IMR-90 (cell line): ENCODE measurements around the gene AIP. TPM values are rescaled to one million over a fixed set of nuclear protein-coding genes. Genes with fewer than 3 reads are reported as not detected.

ENCODE experiments used
- ATAC-seq: fragments of 200-7000 bp; cut with Tn5 transposase; 2 replicates; pipeline ENCODE4 v1.9.1; 2020; ENCODE audit warnings: low read depth, mild to moderate bottlenecking, moderate library complexity
- BruUV-seq: library from RNA; stranded (reverse); fragments of 400-500 nt; replicated peaks from 2 replicates; lab custom pipeline; 2021; lab: Mats Ljungman, UMichigan
- CTCF ChIA-PET: fragments of 300-600 bp; formaldehyde crosslinking; extraction: SDS; loops from one replicate; lab custom pipeline; 2021; ENCODE audit warnings: antibody characterized with exemption; lab: Yijun Ruan, JAX
- POLR2A ChIA-PET: fragments of 300-600 bp; sonication (Branson Sonifier 250); formaldehyde crosslinking; loops from one replicate; lab custom pipeline; 2022; ENCODE audit warnings: antibody characterized with exemption; ENCODE audit not compliant: unreplicated experiment; lab: Charles Lee
- DNase-seq: peaks from one replicate; pipeline ENCODE4 v3.0.0; 2013
- H2AFZ ChIP-seq: replicated peaks from 2 replicates; pipeline ENCODE3; 2013; ENCODE audit warnings: low read length, mild to moderate bottlenecking; ENCODE audit not compliant: poor library complexity
- H2AK5ac ChIP-seq: 2 replicates; pipeline ENCODE4 v1.6.1; 2013; ENCODE audit warnings: low read depth, low read length, inconsistent platforms
- H2AK9ac ChIP-seq: replicated peaks from 2 replicates; pipeline ENCODE3; 2013; ENCODE audit warnings: mild to moderate bottlenecking, low read depth, low read length, moderate library complexity; ENCODE audit not compliant: poor library complexity
- H2BK120ac ChIP-seq: 2 replicates; pipeline ENCODE4 v1.6.1; 2013; ENCODE audit warnings: low read depth, low read length, inconsistent platforms
- H2BK15ac ChIP-seq: 3 replicates; pipeline ENCODE4 v1.6.1; 2013; ENCODE audit warnings: low read depth, low read length, inconsistent platforms
- H2BK20ac ChIP-seq: 2 replicates; pipeline ENCODE4 v1.6.1; 2013; ENCODE audit warnings: low read depth, mild to moderate bottlenecking, inconsistent platforms, low read length, moderate library complexity
- H2BK5ac ChIP-seq: 2 replicates; pipeline ENCODE4 v1.6.1; 2013; ENCODE audit warnings: mild to moderate bottlenecking, low read depth, low read length, inconsistent platforms; ENCODE audit not compliant: poor library complexity, severe bottlenecking
- H3K14ac ChIP-seq: replicated peaks from 2 replicates; pipeline ENCODE4 v1.6.1; 2013; ENCODE audit warnings: low read depth, low read length, inconsistent platforms
- H3K18ac ChIP-seq: 2 replicates; pipeline ENCODE4 v1.6.1; 2013; ENCODE audit warnings: low read depth, low read length, control low read depth
- H3K23ac ChIP-seq: 2 replicates; pipeline ENCODE4 v1.6.1; 2013; ENCODE audit warnings: low read depth, low read length, inconsistent platforms
- H3K27ac ChIP-seq: 2 replicates; pipeline ENCODE4 v1.5.1; 2013; ENCODE audit warnings: mild to moderate bottlenecking, control low read depth, low read length; ENCODE audit not compliant: insufficient read depth
- H3K27me3 ChIP-seq: 2 replicates; pipeline ENCODE4 v1.6.1; 2013; ENCODE audit warnings: low read length; ENCODE audit not compliant: control insufficient read depth, insufficient read depth
- H3K36me3 ChIP-seq: 2 replicates; pipeline ENCODE4 v1.6.1; 2013; ENCODE audit warnings: low read length, mixed read lengths; ENCODE audit not compliant: control insufficient read depth, insufficient read depth
- H3K4ac ChIP-seq: 2 replicates; pipeline ENCODE4 v1.6.1; 2013; ENCODE audit warnings: low read depth, low read length, inconsistent platforms
- H3K4me1 ChIP-seq: 2 replicates; pipeline ENCODE4 v1.6.1; 2013; ENCODE audit warnings: low read length, mixed read lengths; ENCODE audit not compliant: control insufficient read depth, insufficient read depth
- H3K4me2 ChIP-seq: 2 replicates; pipeline ENCODE4 v1.6.1; 2013; ENCODE audit warnings: low read depth, mild to moderate bottlenecking, control low read depth, low read length, moderate library complexity
- H3K4me3 ChIP-seq: 2 replicates; pipeline ENCODE4 v1.5.1; 2013; ENCODE audit warnings: low read depth, mild to moderate bottlenecking, control low read depth, low read length, moderate library complexity; ENCODE audit not compliant: insufficient read depth
- H3K56ac ChIP-seq: 2 replicates; pipeline ENCODE4 v1.6.1; 2013; ENCODE audit warnings: low read length, inconsistent platforms; ENCODE audit not compliant: insufficient read depth; ENCODE audit errors: extremely low read depth
- H3K79me1 ChIP-seq, 2 experiments: 2 replicates each; pipeline ENCODE4 v1.6.1; 2013; ENCODE audit warnings: low read length in 2 of 2, inconsistent platforms in 1 of 2, low read depth in 1 of 2
- H3K9ac ChIP-seq: 2 replicates; pipeline ENCODE4 v1.6.1; 2013; ENCODE audit warnings: low read depth, low read length, control low read depth
- H3K9me1 ChIP-seq: 2 replicates; pipeline ENCODE4 v1.6.1; 2013; ENCODE audit warnings: low read length, inconsistent platforms; ENCODE audit not compliant: insufficient read depth
- H3K9me3 ChIP-seq: 2 replicates; pipeline ENCODE4 v1.6.1; 2013; ENCODE audit warnings: low read length; ENCODE audit not compliant: control insufficient read depth, insufficient read depth
- H4K20me1 ChIP-seq: 2 replicates; pipeline ENCODE4 v1.6.1; 2013; ENCODE audit warnings: low read length, inconsistent platforms; ENCODE audit not compliant: insufficient read depth
- H4K5ac ChIP-seq: 2 replicates; pipeline ENCODE4 v1.6.1; 2013; ENCODE audit warnings: mild to moderate bottlenecking, low read depth, low read length, control low read depth
- H4K8ac ChIP-seq, 2 experiments: 2 replicates each; pipeline ENCODE4 v1.6.1; 2013; ENCODE audit warnings: low read depth in 2 of 2, low read length in 2 of 2, control low read depth in 1 of 2, inconsistent platforms in 1 of 2
- H4K91ac ChIP-seq: 2 replicates; pipeline ENCODE4 v1.6.1; 2013; ENCODE audit warnings: low read depth, low read length, inconsistent platforms; ENCODE audit not compliant: insufficient read depth
- CHD1 ChIP-seq: IDR thresholded peaks from 2 replicates; pipeline ENCODE4 v1.6.1; 2012; ENCODE audit warnings: low read depth, low read length, improper control_type of control experiment
- CTCF ChIP-seq: conservative IDR thresholded peaks from 2 replicates; pipeline ENCODE4 v1.5.1; 2012; ENCODE audit warnings: mild to moderate bottlenecking, low read depth, low read length, improper control_type of control experiment
- MAFK ChIP-seq: IDR thresholded peaks from 2 replicates; pipeline ENCODE4 v1.6.1; 2012; ENCODE audit warnings: low read depth, low read length, improper control_type of control experiment
- MAZ ChIP-seq: IDR thresholded peaks from 2 replicates; pipeline ENCODE4 v1.6.1; 2012; ENCODE audit warnings: low read depth, mild to moderate bottlenecking, low read length, improper control_type of control experiment, moderate library complexity, borderline replicate concordance
- RCOR1 ChIP-seq: IDR thresholded peaks from 2 replicates; pipeline ENCODE4 v1.6.1; 2012; ENCODE audit warnings: mild to moderate bottlenecking, low read length, improper control_type of control experiment; ENCODE audit not compliant: insufficient replicate concordance
- RFX5 ChIP-seq: IDR thresholded peaks from 2 replicates; pipeline ENCODE4 v1.8.0; 2012; ENCODE audit warnings: low read depth, mild to moderate bottlenecking, low read length, moderate library complexity
- SMC3 ChIP-seq: fragments of 150-350 bp; IDR thresholded peaks from 2 replicates; pipeline ENCODE4 v1.6.1; 2016; ENCODE audit warnings: low read depth, mild to moderate bottlenecking, antibody characterized with exemption, low read length, moderate library complexity
- WGBS, 2 experiments: methylation state at CpG; one replicate each; pipeline versions ENCODE4 v1.1.5 to v1.1.7; 2013; ENCODE audit warnings: missing lambda C conversion rate in 2 of 2; ENCODE audit not compliant: insufficient read length in 1 of 2; ENCODE audit errors: extremely low coverage in 2 of 2; 5-methylcytosine and 5-hydroxymethylcytosine counted together
- dilution Hi-C: fragments of 300-500 bp; cut with HindIII; formaldehyde crosslinking; loops from one replicate; pipeline ENCODE4 v1.14.3; 2018; ENCODE audit warnings: low sequenced_read_pairs; ENCODE audit not compliant: unreplicated experiment
- in situ Hi-C: fragments of 300-500 bp; cut with MboI; formaldehyde crosslinking; loops from 3 replicates; pipeline ENCODE4 v1.14.3; 2019; ENCODE audit warnings: low sequenced_read_pairs, inconsistent platforms, mixed read lengths
- intact Hi-C: fragments of 100-400 bp; cut with micrococcal nuclease; formaldehyde crosslinking; loops from 2 replicates; pipeline ENCODE4 v1.10.0; 2022
- polyA plus RNA-seq, 3 experiments: library from polyadenylated mRNA; depleted of rRNA; stranded (reverse); fragments of >200 nt; gene quantifications; 2 replicates each; pipeline ENCODE4 v1.2.3, GENCODE V29; 2012; ENCODE audit warnings: low replicate concordance in 1 of 3
- total RNA-seq: library from RNA; depleted of rRNA; stranded (reverse); fragments of >200 nt; gene quantifications from 2 replicates; pipeline ENCODE4 v1.2.3, GENCODE V29; 2012
- TF ChIP-seq, protein P1 (sequence below): fragments of 150-350 bp; IDR thresholded peaks from 2 replicates; pipeline ENCODE4 v1.6.1; 2016; ENCODE audit warnings: low read depth, mild to moderate bottlenecking, low read length, moderate library complexity, borderline replicate concordance
- TF ChIP-seq, protein P2 (sequence below): fragments of 150-350 bp; IDR thresholded peaks from 2 replicates; pipeline ENCODE4 v1.6.1; 2017; ENCODE audit warnings: mild to moderate bottlenecking, antibody characterized with exemption, low read length, low read depth

AIP gene
- total and polyA plus RNA-seq, 2 of the 4 experiments (the other 2 are of a cell fraction), result 95.5 to 122 TPM

DNA sequence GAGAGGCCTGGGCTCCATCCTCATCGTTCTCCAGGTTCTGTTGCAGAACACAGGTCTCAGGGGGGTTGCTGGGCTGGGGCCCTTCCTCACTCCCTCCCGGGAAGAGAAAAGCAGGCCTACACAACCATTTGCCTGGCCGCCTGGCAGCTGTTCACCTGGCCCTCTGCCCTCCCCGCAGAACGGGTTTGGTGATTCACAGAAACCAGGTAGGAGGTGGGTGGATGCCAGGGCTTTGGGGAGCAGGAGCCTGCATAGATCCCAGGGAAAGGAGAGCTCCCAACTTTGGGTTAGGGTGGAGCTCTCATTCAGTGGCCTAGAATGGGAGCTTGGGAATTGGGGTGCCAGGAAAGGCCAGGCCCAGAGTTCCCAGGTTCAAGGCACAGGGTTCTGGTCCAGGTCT lies 14.8 kb upstream of the AIP start:
- peaks cover 12% of the 10 kb centered on the region for H3K9me1 ChIP-seq
- in situ Hi-C loops, result no loop called here
- H2AK9ac ChIP-seq, result peak overlapping the region; percentile 99
- 0 out of 2 replicates have a peak overlapping the region, but pooled peaks have one; percentile 31 for H4K5ac ChIP-seq
- peak overlapping the region; percentile 79 for H3K9ac ChIP-seq
- BruUV-seq, result no TSS peak
- peaks cover 4 to 24% of the 10 kb centered on the region in 2 experiments; a peak in 2 of 4 replicates for H3K79me1 ChIP-seq
- peak overlapping the region; percentile 94 for H3K4me2 ChIP-seq
- H3K4ac ChIP-seq, result peak overlapping the region; percentile 79
- H4K91ac ChIP-seq, result peak overlapping the region; percentile 39
- H4K8ac ChIP-seq, result peak overlapping the region; percentile 77 to 84
- H4K20me1 ChIP-seq, result no peaks in the 10 kb centered on the region
- peak overlapping the region; percentile 83 for H3K14ac ChIP-seq
- H2BK120ac ChIP-seq, result no peak overlapping the region; the same call in 1 of the 2 replicates
- TF ChIP-seq CHD1 (no peak), MAZ (no peak), RCOR1 (no peak), CTCF (no peak), MAFK (no peak), SMC3 (no peak), RFX5 (no peak)
- TF ChIP-seq, protein P1, sequence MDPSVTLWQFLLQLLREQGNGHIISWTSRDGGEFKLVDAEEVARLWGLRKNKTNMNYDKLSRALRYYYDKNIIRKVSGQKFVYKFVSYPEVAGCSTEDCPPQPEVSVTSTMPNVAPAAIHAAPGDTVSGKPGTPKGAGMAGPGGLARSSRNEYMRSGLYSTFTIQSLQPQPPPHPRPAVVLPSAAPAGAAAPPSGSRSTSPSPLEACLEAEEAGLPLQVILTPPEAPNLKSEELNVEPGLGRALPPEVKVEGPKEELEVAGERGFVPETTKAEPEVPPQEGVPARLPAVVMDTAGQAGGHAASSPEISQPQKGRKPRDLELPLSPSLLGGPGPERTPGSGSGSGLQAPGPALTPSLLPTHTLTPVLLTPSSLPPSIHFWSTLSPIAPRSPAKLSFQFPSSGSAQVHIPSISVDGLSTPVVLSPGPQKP, result no peak
- TF ChIP-seq, protein P2, sequence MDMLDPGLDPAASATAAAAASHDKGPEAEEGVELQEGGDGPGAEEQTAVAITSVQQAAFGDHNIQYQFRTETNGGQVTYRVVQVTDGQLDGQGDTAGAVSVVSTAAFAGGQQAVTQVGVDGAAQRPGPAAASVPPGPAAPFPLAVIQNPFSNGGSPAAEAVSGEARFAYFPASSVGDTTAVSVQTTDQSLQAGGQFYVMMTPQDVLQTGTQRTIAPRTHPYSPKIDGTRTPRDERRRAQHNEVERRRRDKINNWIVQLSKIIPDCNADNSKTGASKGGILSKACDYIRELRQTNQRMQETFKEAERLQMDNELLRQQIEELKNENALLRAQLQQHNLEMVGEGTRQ, result no peak
- no peak overlapping the region for H2BK20ac ChIP-seq
- intact Hi-C loops, result loop anchor here (1.0 kb wide), 1 partner anchor 25 kb away; the partner anchor contains the start of gene CORO1B
- no peak overlapping the region for H2BK15ac ChIP-seq
- 60% methylated on average over 1 of the region's 5 CpGs; no CpG with 5 or more reads in 1 of the 2 experiments for WGBS, 2 experiments
- CTCF ChIA-PET, result no interaction called here
- POLR2A ChIA-PET, result interaction anchor here (0.6 kb wide), 1 partner anchor 25 kb away, joined by 6 read pairs; the partner anchor contains the start of gene CORO1B
- peak overlapping the region; percentile 87 for H3K4me3 ChIP-seq
- peak overlapping the region; percentile 66 for H2BK5ac ChIP-seq
- ATAC-seq, result no peak
- peak overlapping the region; percentile 86 for H2AK5ac ChIP-seq
- peaks cover 2% of the 10 kb centered on the region; the same call in 1 of the 2 replicates for H3K36me3 ChIP-seq
- peak overlapping the region; percentile 52; the same call in 1 of the 2 replicates for H3K56ac ChIP-seq
- peaks cover 9% of the 10 kb centered on the region for H3K4me1 ChIP-seq
- DNase-seq, result no peak
- H3K27me3 ChIP-seq, result peaks cover 3% of the 10 kb centered on the region; the same call in 1 of the 2 replicates
- H2AFZ ChIP-seq, result peak overlapping the region; percentile 98
- no peak overlapping the region for H3K18ac ChIP-seq
- H3K9me3 ChIP-seq, result no peaks in the 10 kb centered on the region
- dilution Hi-C loops, result no loop called here
- peak overlapping the region; percentile 95 for H3K23ac ChIP-seq
- H3K27ac ChIP-seq, result peak overlapping the region; percentile 78
